PC-3 (cell line): Measurements from ENCODE around the gene ATIC. TPM values are rescaled to one million over a fixed set of nuclear protein-coding genes. Genes with fewer than 3 reads are reported as not detected.

Experiments used
- ATAC-seq: fragments of 200-7000 bp; cut with Tn5 transposase; 2 replicates; pipeline ENCODE4 v1.9.1; 2020; ENCODE audit warnings: mild to moderate bottlenecking, moderate library complexity
- BruUV-seq: library from RNA; stranded (reverse); fragments of 400-500 nt; replicated peaks from 2 replicates; lab custom pipeline; 2021; lab: Mats Ljungman, UMichigan
- CTCF ChIA-PET: fragments of 300-600 bp; sonication (Branson Sonifier 250); formaldehyde crosslinking; loops from one replicate; lab custom pipeline; 2022; ENCODE audit warnings: antibody characterized with exemption; lab: Charles Lee
- POLR2A ChIA-PET: fragments of 300-600 bp; sonication (Branson Sonifier 250); formaldehyde crosslinking; loops from one replicate; lab custom pipeline; 2022; ENCODE audit warnings: antibody characterized with exemption; ENCODE audit not compliant: unreplicated experiment; lab: Charles Lee
- DNase-seq: peaks from one replicate; pipeline ENCODE4 v3.0.0-alpha.2; 2015
- H2AFZ ChIP-seq: fragments of 300-600 bp; sonication (generic); 2 replicates; pipeline ENCODE4 v1.6.0; 2016; ENCODE audit warnings: antibody characterized with exemption, low read length
- H3F3A ChIP-seq: fragments of 300-600 bp; sonication (generic); one replicate; pipeline ENCODE4 v1.6.0; 2017; ENCODE audit warnings: antibody characterized with exemption, low read length, control low read depth, mild to moderate bottlenecking; ENCODE audit not compliant: unreplicated experiment
- H3K27ac ChIP-seq: fragments of 300-600 bp; sonication (generic); 2 replicates; pipeline ENCODE4 v1.5.1; 2016; ENCODE audit warnings: mild to moderate bottlenecking, low read length
- H3K27me3 ChIP-seq: fragments of 300-600 bp; sonication (generic); 2 replicates; pipeline ENCODE4 v1.6.1; 2016; ENCODE audit warnings: low read length, mixed read lengths
- H3K36me3 ChIP-seq: fragments of 300-600 bp; sonication (generic); 2 replicates; pipeline ENCODE4 v1.6.1; 2016; ENCODE audit warnings: low read depth, mixed run types, low read length, mixed read lengths
- H3K4me1 ChIP-seq: fragments of 300-600 bp; sonication (generic); 2 replicates; pipeline ENCODE4 v1.5.1; 2016; ENCODE audit warnings: low read length; ENCODE audit not compliant: insufficient read depth
- H3K4me2 ChIP-seq: fragments of 300-600 bp; sonication (generic); 2 replicates; pipeline ENCODE4 v1.6.0; 2016; ENCODE audit warnings: low read length
- H3K4me3 ChIP-seq: fragments of 300-600 bp; sonication (generic); 2 replicates; pipeline ENCODE4 v1.5.1; 2016; ENCODE audit warnings: mild to moderate bottlenecking, low read length, mixed read lengths
- H3K79me2 ChIP-seq: fragments of 300-600 bp; sonication (generic); 2 replicates; pipeline ENCODE4 v1.6.1; 2017; ENCODE audit warnings: low read length, mixed read lengths
- H3K9ac ChIP-seq: fragments of 300-600 bp; sonication (generic); 2 replicates; pipeline ENCODE4 v1.6.0; 2016; ENCODE audit warnings: mild to moderate bottlenecking, low read length
- H3K9me2 ChIP-seq: fragments of 300-600 bp; sonication (generic); replicated peaks from 2 replicates; pipeline ENCODE4 v1.6.1; 2016; ENCODE audit warnings: mixed run types, low read length, mixed read lengths
- H3K9me3 ChIP-seq: fragments of 300-600 bp; sonication (generic); 2 replicates; pipeline ENCODE4 v1.6.1; 2016; ENCODE audit warnings: low read length, mixed read lengths
- H4K20me1 ChIP-seq: fragments of 300-600 bp; sonication (generic); 2 replicates; pipeline ENCODE4 v1.6.1; 2016; ENCODE audit warnings: low read length, mixed read lengths
- CTCF ChIP-seq: fragments of 300-600 bp; sonication (generic); conservative IDR thresholded peaks from 2 replicates; pipeline ENCODE4 v1.5.1; 2017; ENCODE audit warnings: antibody characterized with exemption, low read depth, mild to moderate bottlenecking, low read length
- EZH2 ChIP-seq: fragments of 300-600 bp; sonication (generic); IDR thresholded peaks from one replicate; pipeline ENCODE4 v1.6.1; 2017; ENCODE audit warnings: antibody characterized with exemption, mild to moderate bottlenecking, low read length; ENCODE audit not compliant: unreplicated experiment
- EZH2phosphoT487 ChIP-seq: fragments of 300-600 bp; sonication (generic); IDR thresholded peaks from 2 replicates; pipeline ENCODE4 v1.6.1; 2018; ENCODE audit warnings: mild to moderate bottlenecking, antibody characterized with exemption, low read length, borderline replicate concordance
- intact Hi-C: fragments of 100-400 bp; cut with micrococcal nuclease; formaldehyde crosslinking; loops from 2 replicates; pipeline ENCODE4 v1.9.0; 2023
- total RNA-seq: library from RNA; depleted of rRNA; stranded (reverse); fragments of >200 nt; gene quantifications from 2 replicates; pipeline ENCODE4 v1.2.3, GENCODE V29; 2014

ATIC gene
- total RNA-seq, 1 experiment from 2014 or later: 41.7 TPM

GRCh38 chr2:215395687-215396460, 84.0 kb downstream of the ATIC start:
- peaks cover 62% of the 10 kb centered on the region for H3K36me3 ChIP-seq
- ChIA-PET POLR2A (interaction anchor here (0.5 kb wide), 1 partner anchor 308 kb away, joined by 3 read pairs; no protein-coding TSS in a partner anchor), CTCF (interaction anchor here (0.5 kb wide), 1 partner anchor 32 kb away, joined by 3 read pairs; no protein-coding TSS in a partner anchor)
- no peaks in the 10 kb centered on the region for H3K9me2 ChIP-seq
- H3K4me2 ChIP-seq: no peak overlapping the region
- ATAC-seq (no peak), DNase-seq (no peak)
- no TSS peak for BruUV-seq
- H3K4me3 ChIP-seq: no peak overlapping the region
- intact Hi-C loops: no loop called here
- H3K27ac ChIP-seq: no peak overlapping the region
- no peaks in the 10 kb centered on the region for H4K20me1 ChIP-seq
- no peak overlapping the region for H3K9ac ChIP-seq
- H3K27me3 ChIP-seq: no peaks in the 10 kb centered on the region
- no peaks in the 10 kb centered on the region for H3F3A ChIP-seq
- H3K79me2 ChIP-seq: no peaks in the 10 kb centered on the region
- H3K9me3 ChIP-seq: no peaks in the 10 kb centered on the region
- TF ChIP-seq CTCF (no peak), EZH2 (no peak), EZH2phosphoT487 (no peak)
- no peaks in the 10 kb centered on the region for H3K4me1 ChIP-seq
- no peak overlapping the region for H2AFZ ChIP-seq

- Histone ChIP-seq H2AFZ (no peak overlapping the region), H3K4me3 (no peak overlapping the region), H3K4me2 (no peak overlapping the region), H3K27me3 (no peaks in the 10 kb centered on the region), H3K9me2 (no peaks in the 10 kb centered on the region), H3K27ac (no peak overlapping the region), H3F3A (no peaks in the 10 kb centered on the region), H3K36me3 (peaks cover 54% of the 10 kb centered on the region; the same call in 1 of the 2 replicates), H3K9ac (no peak overlapping the region), H3K9me3 (no peaks in the 10 kb centered on the region), H3K4me1 (peaks cover 3% of the 10 kb centered on the region), H3K79me2 (no peaks in the 10 kb centered on the region), H4K20me1 (no peaks in the 10 kb centered on the region)
- BruUV-seq: no TSS peak
- ATAC-seq: no peak
- ChIA-PET CTCF (interaction anchor here (0.5 kb wide), 1 partner anchor 33 kb away, joined by 3 read pairs; no protein-coding TSS in a partner anchor), POLR2A (no interaction called here)
- DNase-seq: peak; percentile 34
- intact Hi-C loops: no loop called here
- TF ChIP-seq EZH2: no peak
- no peak for TF ChIP-seq CTCF
- TF ChIP-seq EZH2phosphoT487: no peak
These were observed 84.9 kb downstream of the ATIC start for GRCh38 chr2:215396595-215397313.
